GM12892 (cell line): Measurements from ENCODE around the gene MRC1.

Experiments used
- POLR2A ChIP-seq: IDR thresholded peaks from 2 replicates; pipeline ENCODE4 v1.6.1; 2011; ENCODE audit warnings: low read depth, low read length, control low read depth
- POLR2AphosphoS5 ChIP-seq: IDR thresholded peaks from 2 replicates; pipeline ENCODE4 v1.6.1; 2011; ENCODE audit warnings: low read depth, low read length, control low read depth
- TAF1 ChIP-seq: IDR thresholded peaks from 2 replicates; pipeline ENCODE4 v1.6.1; 2011; ENCODE audit warnings: low read depth, mild to moderate bottlenecking, control low read depth, low read length, borderline replicate concordance

- TF ChIP-seq POLR2A: no peak
- TF ChIP-seq TAF1: no peak
- TF ChIP-seq POLR2AphosphoS5: no peak
Measured at GRCh38 chr10:17883621-17884020, 74.5 kb downstream of the MRC1 start.
